Measurements from ENCODE around the gene FER. TPM values are rescaled to one million over a fixed set of nuclear protein-coding genes. Genes with fewer than 3 reads are reported as not detected.

Gene FER
- total and polyA plus RNA-seq, 10 donors = 0.96 to 38.8 (median 21.2) TPM

- H3K27ac ChIP-seq = no peak overlapping the region
- WGBS, 5 donors = 89 to 96% (median 94%) methylated on average over 5 of the region's 5 CpGs
- H3K9me3 ChIP-seq = peaks cover 0 to 8% (median 2%) of the 10 kb centered on the region in 8 donors
- DNase-seq = no peak
- intact Hi-C loops (cut with DNase I; ENCODE audit: low total_unique reads) = no loop called here
- no peak for TF ChIP-seq CTCF (IDR thresholded peaks at IDR 0.05 in 8 of 11, conservative IDR thresholded peaks at IDR 0.05 in 3 of 11)
- TF ChIP-seq POLR2A (IDR thresholded peaks at IDR 0.05) = no peak
- no peak for TF ChIP-seq POLR2AphosphoS5 (IDR thresholded peaks at IDR 0.05)
- no peaks in the 10 kb centered on the region for H3K4me1 ChIP-seq
- no peaks in the 10 kb centered on the region for H3K36me3 ChIP-seq
- no peaks in the 10 kb centered on the region for H3K27me3 ChIP-seq (replicated peaks in 1 of 7)
- H3K4me3 ChIP-seq = no peak overlapping the region
Measured at GRCh38 chr5:108818613-108819272, 71.0 kb downstream of the FER start.

- TF ChIP-seq POLR2A (IDR thresholded peaks at IDR 0.05) (no peak), POLR2AphosphoS5 (IDR thresholded peaks at IDR 0.05) (no peak), CTCF (IDR thresholded peaks at IDR 0.05 in 8 of 11, conservative IDR thresholded peaks at IDR 0.05 in 3 of 11) (no peak)
- intact Hi-C loops (cut with DNase I; ENCODE audit: low total_unique reads) = no loop called here
- WGBS, 5 donors = 79 to 86% (median 83%) methylated on average over 3 of the region's 3 CpGs
- Histone ChIP-seq H3K9me3 (peaks cover 0 to 8% (median 2%) of the 10 kb centered on the region in 8 donors), H3K4me1 (no peaks in the 10 kb centered on the region), H3K27me3 (replicated peaks in 1 of 7) (no peaks in the 10 kb centered on the region), H3K27ac (peak overlapping the region in 2 of 8 donors; percentile 36), H3K4me3 (no peak overlapping the region), H3K36me3 (no peaks in the 10 kb centered on the region)
- DNase-seq = no peak
Measured at GRCh38 chr5:108820983-108821382, 73.3 kb downstream of the FER start.

- intact Hi-C loops (cut with DNase I; ENCODE audit: low total_unique reads) = no loop called here
- no peaks in the 10 kb centered on the region for H3K4me1 ChIP-seq
- H3K36me3 ChIP-seq = no peaks in the 10 kb centered on the region
- no peak overlapping the region for H3K27ac ChIP-seq
- WGBS, 5 donors = 85 to 97% (median 95%) methylated on average over 7 of the region's 7 CpGs
- no peaks in the 10 kb centered on the region for H3K27me3 ChIP-seq (replicated peaks in 1 of 7)
- H3K4me3 ChIP-seq = no peak overlapping the region
- peaks cover 0 to 8% (median 2%) of the 10 kb centered on the region in 8 donors for H3K9me3 ChIP-seq
- TF ChIP-seq POLR2A (IDR thresholded peaks at IDR 0.05) (no peak), POLR2AphosphoS5 (IDR thresholded peaks at IDR 0.05) (no peak), CTCF (IDR thresholded peaks at IDR 0.05 in 8 of 11, conservative IDR thresholded peaks at IDR 0.05 in 3 of 11) (no peak)
- DNase-seq = no peak
Measured at GRCh38 chr5:108822211-108822947, 74.7 kb downstream of the FER start.

GRCh38 chr5:108827131-108827530, 79.4 kb downstream of the FER start:
- TF ChIP-seq POLR2AphosphoS5 (IDR thresholded peaks at IDR 0.05) = no peak
- TF ChIP-seq CTCF (IDR thresholded peaks at IDR 0.05 in 8 of 11, conservative IDR thresholded peaks at IDR 0.05 in 3 of 11) = no peak
- TF ChIP-seq POLR2A (IDR thresholded peaks at IDR 0.05) = no peak
- Histone ChIP-seq H3K9me3 (peaks cover 0 to 3% (median 0%) of the 10 kb centered on the region in 8 donors), H3K4me3 (no peak overlapping the region), H3K36me3 (no peaks in the 10 kb centered on the region), H3K27ac (no peak overlapping the region), H3K4me1 (no peaks in the 10 kb centered on the region), H3K27me3 (replicated peaks in 1 of 7) (no peaks in the 10 kb centered on the region)
- 83 to 96% (median 96%) methylated on average over 1 of the region's 1 CpG for WGBS, 5 donors
- DNase-seq = no peak
- intact Hi-C loops (cut with DNase I; ENCODE audit: low total_unique reads) = no loop called here
